Muscle of leg (tissue), 11 donors: ENCODE results near the gene OPRL1. TPM values are rescaled to one million over a fixed set of nuclear protein-coding genes. Genes with fewer than 3 reads are reported as not detected.

Experiments used
- DNase-seq: peaks from one replicate; pipeline ENCODE4 v3.0.0; 2013
- H3K27ac ChIP-seq: one replicate; pipeline ENCODE4 v1.5.1; 2013; ENCODE audit warnings: mild to moderate bottlenecking, low read length, control low read depth
- H3K27me3 ChIP-seq: one replicate; pipeline ENCODE4 v1.6.1; 2013; ENCODE audit warnings: low read length; ENCODE audit not compliant: control insufficient read depth, insufficient read depth
- H3K36me3 ChIP-seq: one replicate; pipeline ENCODE4 v1.6.1; 2013; ENCODE audit warnings: low read length; ENCODE audit not compliant: control insufficient read depth, insufficient read depth
- H3K4me1 ChIP-seq: one replicate; pipeline ENCODE4 v1.6.1; 2013; ENCODE audit warnings: low read length; ENCODE audit not compliant: control insufficient read depth, insufficient read depth
- H3K4me3 ChIP-seq: one replicate; pipeline ENCODE4 v1.5.1; 2013; ENCODE audit warnings: low read length, control low read depth
- H3K9me3 ChIP-seq: replicated peaks from 2 replicates; pipeline ENCODE4 v1.6.1; 2013; ENCODE audit warnings: low read depth, low read length; ENCODE audit not compliant: control insufficient read depth
- WGBS: methylation state at CpG from one replicate; pipeline ENCODE4 v1.1.5; 2013; ENCODE audit warnings: missing lambda C conversion rate; ENCODE audit not compliant: insufficient coverage; 5-methylcytosine and 5-hydroxymethylcytosine counted together
- polyA plus RNA-seq, 8 donors: library from polyadenylated mRNA; unstranded; fragments of 120-200 nt; gene quantifications; one replicate each; pipeline versions ENCODE4 v1.2.1 to v1.2.3, GENCODE V29; 2013; ENCODE audit warnings: inconsistent platforms in 1 of 8, low replicate concordance in 1 of 8; ENCODE audit not compliant: insufficient read length in 8 of 8, insufficient read depth in 1 of 8
- total RNA-seq: library from RNA; stranded (reverse); fragments of 120-200 nt; gene quantifications from one replicate; pipeline ENCODE4 v1.2.4, GENCODE V29; 2013

The OPRL1 gene
- total and polyA plus RNA-seq, 9 donors = 0.93 to 1.4 (median 1.3) TPM

- 89% methylated on average over 12 of the region's 17 CpGs for WGBS
- DNase-seq = no peak
- no peak overlapping the region for H3K27ac ChIP-seq
Observed at GRCh38 chr20:64145458-64146300, 65.8 kb downstream of the OPRL1 start.

GRCh38 chr20:64146301-64146935 lies 66.5 kb downstream of the OPRL1 start:
- H3K27ac ChIP-seq = no peak overlapping the region
- H3K4me3 ChIP-seq = no peak overlapping the region
- H3K4me1 ChIP-seq = no peaks in the 10 kb centered on the region
- H3K27me3 ChIP-seq = peaks cover 6% of the 10 kb centered on the region
- no peaks in the 10 kb centered on the region for H3K36me3 ChIP-seq
- H3K9me3 ChIP-seq = peaks cover 8% of the 10 kb centered on the region
- no peak for DNase-seq
- no CpG with 5 or more reads among the region's 7 CpGs for WGBS

More at GRCh38 chr20:64145458-64146300, 65.8 kb downstream of the OPRL1 start:
- no peaks in the 10 kb centered on the region for H3K36me3 ChIP-seq
- H3K27me3 ChIP-seq = peaks cover 7% of the 10 kb centered on the region
- no peaks in the 10 kb centered on the region for H3K4me1 ChIP-seq
- H3K4me3 ChIP-seq = no peak overlapping the region
- peaks cover 8% of the 10 kb centered on the region for H3K9me3 ChIP-seq

- Histone ChIP-seq H3K27me3 (peaks cover 6% of the 10 kb centered on the region), H3K36me3 (no peaks in the 10 kb centered on the region), H3K4me3 (no peak overlapping the region), H3K27ac (no peak overlapping the region), H3K4me1 (no peaks in the 10 kb centered on the region), H3K9me3 (peaks cover 8% of the 10 kb centered on the region)
- no peak for DNase-seq
- 73% methylated on average over 6 of the region's 12 CpGs for WGBS
Observed at GRCh38 chr20:64146936-64147477, 67.1 kb downstream of the OPRL1 start.

- Histone ChIP-seq H3K27me3 (peaks cover 2% of the 10 kb centered on the region), H3K36me3 (no peaks in the 10 kb centered on the region), H3K9me3 (peaks cover 8% of the 10 kb centered on the region), H3K4me3 (no peak overlapping the region), H3K4me1 (no peaks in the 10 kb centered on the region), H3K27ac (no peak overlapping the region)
- WGBS = 55% methylated on average over 2 of the region's 5 CpGs
- DNase-seq = no peak
Observed at GRCh38 chr20:64148581-64148980, 68.7 kb downstream of the OPRL1 start.

- no peak overlapping the region for H3K4me3 ChIP-seq
- peaks cover 8% of the 10 kb centered on the region for H3K9me3 ChIP-seq
- DNase-seq = no peak
- 94% methylated on average over 3 of the region's 7 CpGs for WGBS
- H3K27ac ChIP-seq = no peak overlapping the region
- no peaks in the 10 kb centered on the region for H3K4me1 ChIP-seq
- H3K36me3 ChIP-seq = no peaks in the 10 kb centered on the region
- peaks cover 2% of the 10 kb centered on the region for H3K27me3 ChIP-seq
Observed at GRCh38 chr20:64149141-64149540, 69.3 kb downstream of the OPRL1 start.

- Histone ChIP-seq H3K36me3 (no peaks in the 10 kb centered on the region), H3K27ac (no peak overlapping the region), H3K4me3 (no peak overlapping the region), H3K4me1 (no peaks in the 10 kb centered on the region), H3K27me3 (peaks cover under 1% of the 10 kb centered on the region), H3K9me3 (peaks cover 6% of the 10 kb centered on the region)
- no peak for DNase-seq
- 97% methylated on average over 22 of the region's 26 CpGs for WGBS
Observed at GRCh38 chr20:64149809-64150560, 70.1 kb downstream of the OPRL1 start.

Other genes with a start within 250 kb of the OPRL1 start
- 20.7 TPM for gene ZBTB46, start 248.8 kb upstream of the OPRL1 start, total RNA-seq
- gene ZBTB46, start 248.8 kb upstream of the OPRL1 start, polyA plus RNA-seq = 10 to 100 TPM; 14.2 to 20.9 (median 18.2) TPM
- gene ABHD16B, start 218.6 kb upstream of the OPRL1 start, total RNA-seq = not detected
- gene ABHD16B, start 218.6 kb upstream of the OPRL1 start, polyA plus RNA-seq = not detected
- 48.9 TPM for gene TPD52L2, start 214.8 kb upstream of the OPRL1 start, total RNA-seq
- gene TPD52L2, start 214.8 kb upstream of the OPRL1 start, polyA plus RNA-seq = 10 to 100 TPM; 69.0 to 86.7 (median 79.4) TPM
- 29.7 TPM for gene DNAJC5, start 185.0 kb upstream of the OPRL1 start, total RNA-seq
- gene DNAJC5, start 185.0 kb upstream of the OPRL1 start, polyA plus RNA-seq = 10 to 100 TPM; 26.8 to 37.9 (median 32.4) TPM
- 24.8 TPM for gene UCKL1, start 123.7 kb upstream of the OPRL1 start, total RNA-seq
- gene UCKL1, start 123.7 kb upstream of the OPRL1 start, polyA plus RNA-seq = 10 to 100 TPM; 31.2 to 56.5 (median 44.5) TPM
- gene ZNF512B, start 110.2 kb upstream of the OPRL1 start, total RNA-seq = 15.5 TPM
- 10 to 100 TPM; 20.1 to 34.0 (median 28.0) TPM for gene ZNF512B, start 110.2 kb upstream of the OPRL1 start, polyA plus RNA-seq
- 1.5 TPM for gene SAMD10, start 100.4 kb upstream of the OPRL1 start, total RNA-seq
- gene SAMD10, start 100.4 kb upstream of the OPRL1 start, polyA plus RNA-seq = 1 to 10 TPM; 2.4 to 4.4 (median 3.8) TPM
- 42.8 TPM for gene PRPF6, start 99.0 kb upstream of the OPRL1 start, total RNA-seq
- gene PRPF6, start 99.0 kb upstream of the OPRL1 start, polyA plus RNA-seq = 10 to 100 TPM; 50.5 to 64.4 (median 57.9) TPM
- 0.84 TPM for gene C20orf204, start 43.9 kb upstream of the OPRL1 start, total RNA-seq
- 1 to 10 TPM in 3 of 8 donors, under 1 TPM in 5; 0.52 to 1.5 (median 0.94) TPM for gene C20orf204, start 43.9 kb upstream of the OPRL1 start, polyA plus RNA-seq
- gene SOX18, start 30.4 kb upstream of the OPRL1 start, total RNA-seq = 2.2 TPM
- 10 to 100 TPM in 6 of 8 donors, 1 to 10 TPM in 2; 8.7 to 15.7 (median 11.2) TPM for gene SOX18, start 30.4 kb upstream of the OPRL1 start, polyA plus RNA-seq
- gene TCEA2, start 16.9 kb upstream of the OPRL1 start, total RNA-seq = 24.6 TPM
- gene TCEA2, start 16.9 kb upstream of the OPRL1 start, polyA plus RNA-seq = 10 to 100 TPM; 43.1 to 60.1 (median 46.9) TPM
- 5.2 TPM for gene RGS19, start 564 bp upstream of the OPRL1 start, total RNA-seq
- gene RGS19, start 564 bp upstream of the OPRL1 start, polyA plus RNA-seq = 10 to 100 TPM in 1 of 8 donors, 1 to 10 TPM in 7; 4.9 to 10.4 (median 7.2) TPM
- 0.27 TPM for gene LKAAEAR1, start 4.3 kb downstream of the OPRL1 start, total RNA-seq
- under 1 TPM in 3 of 8 donors, not detected in 5; 0.27 to 0.28 (median 0.27) TPM for gene LKAAEAR1, start 4.3 kb downstream of the OPRL1 start, polyA plus RNA-seq
- gene NPBWR2, start 27.5 kb downstream of the OPRL1 start, total RNA-seq = not detected
- gene NPBWR2, start 27.5 kb downstream of the OPRL1 start, polyA plus RNA-seq = not detected
- gene MYT1, start 84.4 kb downstream of the OPRL1 start, total RNA-seq = 0.09 TPM
- under 1 TPM; 0.04 to 0.30 (median 0.09) TPM for gene MYT1, start 84.4 kb downstream of the OPRL1 start, polyA plus RNA-seq
- gene PCMTD2, start 175.7 kb downstream of the OPRL1 start, total RNA-seq = 41.4 TPM
- 10 to 100 TPM; 44.9 to 74.1 (median 52.1) TPM for gene PCMTD2, start 175.7 kb downstream of the OPRL1 start, polyA plus RNA-seq